22Rv1 (cell line): ENCODE measurements around the gene BTBD9.

Experiments
- H3K27ac ChIP-seq: fragments of 450-650 bp; 2 replicates; pipeline ENCODE4 v1.5.1; 2017
- ZFX ChIP-seq: fragments of 450-650 bp; IDR thresholded peaks from 2 replicates; pipeline ENCODE4 v1.6.1; 2017; ENCODE audit warnings: antibody characterized with exemption, borderline replicate concordance
- TF ChIP-seq, protein P1 (sequence below): fragments of 450-650 bp; IDR thresholded peaks from 2 replicates; pipeline ENCODE4 v1.5.1; 2017; ENCODE audit warnings: mild to moderate bottlenecking

Gene BTBD9

GRCh38 chr6:38531134-38531533 lies 108.6 kb downstream of the BTBD9 start:
- TF ChIP-seq, protein P1, sequence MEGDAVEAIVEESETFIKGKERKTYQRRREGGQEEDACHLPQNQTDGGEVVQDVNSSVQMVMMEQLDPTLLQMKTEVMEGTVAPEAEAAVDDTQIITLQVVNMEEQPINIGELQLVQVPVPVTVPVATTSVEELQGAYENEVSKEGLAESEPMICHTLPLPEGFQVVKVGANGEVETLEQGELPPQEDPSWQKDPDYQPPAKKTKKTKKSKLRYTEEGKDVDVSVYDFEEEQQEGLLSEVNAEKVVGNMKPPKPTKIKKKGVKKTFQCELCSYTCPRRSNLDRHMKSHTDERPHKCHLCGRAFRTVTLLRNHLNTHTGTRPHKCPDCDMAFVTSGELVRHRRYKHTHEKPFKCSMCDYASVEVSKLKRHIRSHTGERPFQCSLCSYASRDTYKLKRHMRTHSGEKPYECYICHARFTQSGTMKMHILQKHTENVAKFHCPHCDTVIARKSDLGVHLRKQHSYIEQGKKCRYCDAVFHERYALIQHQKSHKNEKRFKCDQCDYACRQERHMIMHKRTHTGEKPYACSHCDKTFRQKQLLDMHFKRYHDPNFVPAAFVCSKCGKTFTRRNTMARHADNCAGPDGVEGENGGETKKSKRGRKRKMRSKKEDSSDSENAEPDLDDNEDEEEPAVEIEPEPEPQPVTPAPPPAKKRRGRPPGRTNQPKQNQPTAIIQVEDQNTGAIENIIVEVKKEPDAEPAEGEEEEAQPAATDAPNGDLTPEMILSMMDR = no peak
- TF ChIP-seq ZFX = no peak
- no peak overlapping the region for H3K27ac ChIP-seq

GRCh38 chr6:38528196-38528965 lies 111.3 kb downstream of the BTBD9 start:
- TF ChIP-seq, protein P1 = no peak
- no peak for TF ChIP-seq ZFX
- H3K27ac ChIP-seq = no peak overlapping the region

DNA sequence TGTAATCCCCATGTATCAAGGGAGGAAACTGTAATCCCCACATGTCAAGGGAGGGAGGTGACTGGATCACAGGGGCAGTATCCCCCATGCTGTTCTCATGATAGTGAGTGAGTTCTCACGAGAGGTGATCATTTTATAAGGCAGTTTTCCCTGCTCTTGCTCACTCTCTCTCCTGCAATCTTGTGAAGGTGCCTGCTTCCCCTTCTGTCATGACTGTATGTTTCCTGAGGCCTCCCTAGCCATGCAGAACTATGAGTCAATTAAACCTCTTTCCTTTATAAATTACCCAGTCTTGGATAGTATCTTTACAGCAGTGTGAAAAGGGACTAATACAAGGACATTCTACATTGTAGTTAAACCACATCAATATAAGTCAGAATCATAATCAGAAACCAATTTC lies 112.4 kb downstream of the BTBD9 start:
- TF ChIP-seq ZFX = no peak
- TF ChIP-seq, protein P1 = no peak
- no peak overlapping the region for H3K27ac ChIP-seq

DNA sequence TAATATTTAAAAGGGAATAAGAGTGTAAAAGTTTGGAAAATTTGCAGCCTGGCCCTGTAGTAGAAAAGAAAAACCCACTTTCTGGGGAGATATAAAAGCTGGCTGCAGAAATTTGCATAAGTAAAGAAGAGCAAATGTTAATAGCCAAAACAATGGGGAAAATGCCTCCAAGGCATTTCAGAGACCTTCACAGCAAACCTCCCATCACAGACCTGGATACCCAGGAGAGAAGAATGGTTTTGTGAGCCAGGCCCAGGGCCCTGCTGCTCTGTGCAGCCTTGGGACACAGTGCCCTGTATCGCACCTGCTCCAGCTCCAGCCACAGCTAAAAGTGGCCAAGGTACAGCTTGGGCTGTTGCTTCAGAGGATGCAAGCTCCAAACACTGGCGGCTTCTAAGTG lies 113.8 kb downstream of the BTBD9 start:
- no peak overlapping the region for H3K27ac ChIP-seq

DNA sequence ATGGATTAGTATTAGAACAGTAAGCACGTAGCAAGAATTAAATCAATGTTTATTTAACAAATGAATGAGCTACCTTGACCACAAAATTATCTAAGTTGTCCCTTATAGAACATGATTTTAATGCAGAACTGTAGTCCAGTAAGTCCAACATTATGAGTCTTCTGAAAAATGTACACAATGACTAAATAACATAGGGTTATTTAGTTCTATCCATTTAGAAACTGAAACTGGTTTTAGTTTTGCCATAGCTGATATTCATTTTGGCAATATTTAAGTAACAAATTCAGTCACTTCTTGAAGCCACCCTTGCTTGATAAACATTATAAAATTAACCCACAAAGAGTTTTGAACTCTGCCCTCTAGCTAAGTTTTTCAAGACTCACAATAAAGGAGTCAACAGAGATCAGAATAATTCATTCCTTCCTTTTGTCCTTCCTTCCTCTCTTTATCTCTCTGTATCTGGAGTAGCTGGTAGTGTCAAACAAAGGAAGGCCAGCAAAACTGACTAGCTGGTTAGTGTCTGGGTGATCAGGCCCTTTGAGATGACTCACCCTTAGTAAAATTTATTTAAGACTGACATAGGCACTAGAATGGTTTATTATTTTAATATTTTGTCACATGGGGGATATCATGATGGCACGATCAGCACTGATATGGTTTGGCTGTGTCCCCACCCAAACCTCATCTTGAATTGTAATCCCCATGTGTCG lies 115.1 kb downstream of the BTBD9 start:
- TF ChIP-seq ZFX = no peak
- TF ChIP-seq, protein P1 = no peak
- no peak overlapping the region for H3K27ac ChIP-seq

More for the DNA sequence above, 113.8 kb downstream of the BTBD9 start:
- TF ChIP-seq, protein P1 = no peak
- TF ChIP-seq ZFX = no peak

- H3K27ac ChIP-seq = no peak overlapping the region
- TF ChIP-seq, protein P1 = no peak
- no peak for TF ChIP-seq ZFX
Observed at GRCh38 chr6:38522322-38522721, 117.4 kb downstream of the BTBD9 start.
